HCT116 (cell line): ENCODE data around the gene PDIA2.

Experiments
- EZH2 ChIP-seq: fragments of 200-600 bp; sonication (generic); IDR thresholded peaks from 2 replicates; pipeline ENCODE4 v1.6.1; 2017; ENCODE audit warnings: antibody characterized with exemption, mixed run types
- EZH2phosphoT487 ChIP-seq: fragments of 200-600 bp; IDR thresholded peaks from 2 replicates; pipeline ENCODE4 v1.6.1; 2018; ENCODE audit warnings: antibody characterized with exemption, borderline replicate concordance
- POLR2A ChIP-seq: IDR thresholded peaks from 2 replicates; pipeline ENCODE4 v1.7.0; 2011; ENCODE audit warnings: borderline replicate concordance; ENCODE audit not compliant: insufficient read depth, insufficient read length; ENCODE audit errors: extremely low read depth
- POLR2AphosphoS5 ChIP-seq: IDR thresholded peaks from 2 replicates; pipeline ENCODE4 v1.6.1; 2011; ENCODE audit warnings: mild to moderate bottlenecking, low read depth, low read length, moderate library complexity
- SIN3A ChIP-seq: IDR thresholded peaks from 2 replicates; pipeline ENCODE4 v1.6.1; 2012; ENCODE audit warnings: low read depth
- ZFX ChIP-seq: fragments of 450-650 bp; IDR thresholded peaks from 2 replicates; pipeline ENCODE4 v1.6.1; 2017
- TF ChIP-seq, protein P1 (sequence below), 3 experiments: fragments of 200-600 bp in 1 of 3; sonication (generic) in 1 of 3; IDR thresholded peaks in 2 of 3; conservative IDR thresholded peaks in 1 of 3; 2 replicates each; pipeline ENCODE4 v1.5.1; 2012 to 2017; ENCODE audit warnings: low read depth in 2 of 3, low read length in 2 of 3, antibody characterized with exemption in 1 of 3, borderline replicate concordance in 1 of 3, control low read depth in 1 of 3, mild to moderate bottlenecking in 1 of 3, mixed read lengths in 1 of 3, mixed run types in 1 of 3, moderate library complexity in 1 of 3; ENCODE audit not compliant: insufficient read depth in 1 of 3
- TF ChIP-seq, protein P2 (sequence below): IDR thresholded peaks from 2 replicates; pipeline ENCODE4 v1.6.1; 2011; ENCODE audit warnings: mild to moderate bottlenecking, low read length, moderate library complexity; ENCODE audit not compliant: insufficient replicate concordance; ENCODE audit errors: extremely low read depth

DNA sequence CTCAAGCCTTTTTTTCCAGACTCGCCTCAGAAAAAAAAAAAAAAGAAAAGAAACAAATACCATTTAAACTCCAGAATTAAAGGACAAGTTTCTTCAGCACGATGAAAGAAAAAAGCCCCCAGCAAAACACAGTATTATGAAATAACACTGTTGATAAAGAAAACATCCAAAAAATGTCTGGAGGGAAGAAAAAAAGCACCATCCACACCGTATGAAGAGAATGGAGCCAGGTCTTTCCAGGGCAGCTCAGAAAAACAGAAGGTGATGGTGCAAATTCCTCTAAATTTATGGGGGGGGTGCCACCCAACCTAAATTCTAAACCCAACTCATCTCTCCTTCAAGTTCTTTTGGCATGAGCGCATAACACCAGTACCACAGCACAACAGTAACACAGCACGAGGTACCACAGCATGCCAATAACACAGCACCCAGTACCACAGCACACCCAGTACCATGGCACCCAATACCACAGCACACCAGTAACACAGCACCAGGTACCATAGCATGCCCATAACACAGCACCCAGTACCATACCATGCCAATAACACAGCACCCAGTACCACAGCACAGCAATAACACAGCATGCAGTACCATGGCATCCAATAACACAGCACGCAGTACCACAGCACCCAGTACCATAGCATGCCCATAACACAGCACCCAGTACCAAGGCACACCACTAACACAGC is 50.6 kb downstream of the PDIA2 start:
- TF ChIP-seq, protein P1, sequence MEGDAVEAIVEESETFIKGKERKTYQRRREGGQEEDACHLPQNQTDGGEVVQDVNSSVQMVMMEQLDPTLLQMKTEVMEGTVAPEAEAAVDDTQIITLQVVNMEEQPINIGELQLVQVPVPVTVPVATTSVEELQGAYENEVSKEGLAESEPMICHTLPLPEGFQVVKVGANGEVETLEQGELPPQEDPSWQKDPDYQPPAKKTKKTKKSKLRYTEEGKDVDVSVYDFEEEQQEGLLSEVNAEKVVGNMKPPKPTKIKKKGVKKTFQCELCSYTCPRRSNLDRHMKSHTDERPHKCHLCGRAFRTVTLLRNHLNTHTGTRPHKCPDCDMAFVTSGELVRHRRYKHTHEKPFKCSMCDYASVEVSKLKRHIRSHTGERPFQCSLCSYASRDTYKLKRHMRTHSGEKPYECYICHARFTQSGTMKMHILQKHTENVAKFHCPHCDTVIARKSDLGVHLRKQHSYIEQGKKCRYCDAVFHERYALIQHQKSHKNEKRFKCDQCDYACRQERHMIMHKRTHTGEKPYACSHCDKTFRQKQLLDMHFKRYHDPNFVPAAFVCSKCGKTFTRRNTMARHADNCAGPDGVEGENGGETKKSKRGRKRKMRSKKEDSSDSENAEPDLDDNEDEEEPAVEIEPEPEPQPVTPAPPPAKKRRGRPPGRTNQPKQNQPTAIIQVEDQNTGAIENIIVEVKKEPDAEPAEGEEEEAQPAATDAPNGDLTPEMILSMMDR (IDR thresholded peaks at IDR 0.05 in 2 of 3, conservative IDR thresholded peaks at IDR 0.05 in 1 of 3; ENCODE audit: borderline replicate concordance in 1 of 3, insufficient read depth in 1 of 3, low read depth in 2 of 3, low read length in 2 of 3), result no peak
- no peak for TF ChIP-seq POLR2AphosphoS5
- TF ChIP-seq, protein P2, sequence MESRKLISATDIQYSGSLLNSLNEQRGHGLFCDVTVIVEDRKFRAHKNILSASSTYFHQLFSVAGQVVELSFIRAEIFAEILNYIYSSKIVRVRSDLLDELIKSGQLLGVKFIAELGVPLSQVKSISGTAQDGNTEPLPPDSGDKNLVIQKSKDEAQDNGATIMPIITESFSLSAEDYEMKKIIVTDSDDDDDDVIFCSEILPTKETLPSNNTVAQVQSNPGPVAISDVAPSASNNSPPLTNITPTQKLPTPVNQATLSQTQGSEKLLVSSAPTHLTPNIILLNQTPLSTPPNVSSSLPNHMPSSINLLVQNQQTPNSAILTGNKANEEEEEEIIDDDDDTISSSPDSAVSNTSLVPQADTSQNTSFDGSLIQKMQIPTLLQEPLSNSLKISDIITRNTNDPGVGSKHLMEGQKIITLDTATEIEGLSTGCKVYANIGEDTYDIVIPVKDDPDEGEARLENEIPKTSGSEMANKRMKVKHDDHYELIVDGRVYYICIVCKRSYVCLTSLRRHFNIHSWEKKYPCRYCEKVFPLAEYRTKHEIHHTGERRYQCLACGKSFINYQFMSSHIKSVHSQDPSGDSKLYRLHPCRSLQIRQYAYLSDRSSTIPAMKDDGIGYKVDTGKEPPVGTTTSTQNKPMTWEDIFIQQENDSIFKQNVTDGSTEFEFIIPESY, result no peak
- no peak for TF ChIP-seq POLR2A
- no peak for TF ChIP-seq EZH2
- no peak for TF ChIP-seq EZH2phosphoT487
- no peak for TF ChIP-seq ZFX
- no peak for TF ChIP-seq SIN3A
